HG03432 (cell line): ENCODE measurements around the gene ARHGAP12.
"Not testable (repeated sequence)": the region's sequence is repeated elsewhere in the genome, so short reads cannot be mapped to it uniquely, and the experiment has no call there.

Experiments
- ATAC-seq: cut with Tn5 transposase; IDR thresholded peaks from one replicate; pipeline ENCODE4 v1.9.1; 2021; ENCODE audit warnings: mild to moderate bottlenecking, moderate library complexity; ENCODE audit not compliant: unreplicated experiment

The ARHGAP12 gene

GRCh38 chr10:31928549-31929260 is at the start of gene ARHGAP12:
ARHGAP12 (minus strand) TSS chr10:31928831; CDS start chr10:31908855, 19,976 bp downstream.
- ATAC-seq = peak; percentile 81

GRCh38 chr10:31978156-31978483 is 49.5 kb upstream of the ARHGAP12 start:
- no peak for ATAC-seq

GRCh38 chr10:31977440-31978155 is 49.0 kb upstream of the ARHGAP12 start:
- ATAC-seq = no peak

- ATAC-seq = no peak
These were observed 46.6 kb upstream of the ARHGAP12 start for GRCh38 chr10:31975157-31975765.

- ATAC-seq = no peak
These were observed 45.9 kb upstream of the ARHGAP12 start for GRCh38 chr10:31974434-31975124.

GRCh38 chr10:31972519-31973041 is 43.9 kb upstream of the ARHGAP12 start:
- no peak for ATAC-seq

- ATAC-seq = not testable (repeated sequence)
These were observed 41.2 kb upstream of the ARHGAP12 start for GRCh38 chr10:31969847-31970246.

- no peak for ATAC-seq
These were observed 35.0 kb upstream of the ARHGAP12 start for GRCh38 chr10:31963589-31963980.

GRCh38 chr10:31962826-31963588 is 34.4 kb upstream of the ARHGAP12 start:
- ATAC-seq = no peak

GRCh38 chr10:31961277-31962074 is 32.8 kb upstream of the ARHGAP12 start:
- ATAC-seq = peak; percentile 65

- ATAC-seq = no peak
These were observed 31.0 kb upstream of the ARHGAP12 start for GRCh38 chr10:31959461-31960173.

- no peak for ATAC-seq
These were observed 30.2 kb upstream of the ARHGAP12 start for GRCh38 chr10:31958856-31959255.

- ATAC-seq = no peak
These were observed 27.7 kb upstream of the ARHGAP12 start for GRCh38 chr10:31956200-31956946.

GRCh38 chr10:31954410-31955191 is 26.0 kb upstream of the ARHGAP12 start:
- ATAC-seq = no peak

GRCh38 chr10:31953480-31953879 is 24.8 kb upstream of the ARHGAP12 start:
- ATAC-seq = no peak

- no peak for ATAC-seq
These were observed 24.4 kb upstream of the ARHGAP12 start for GRCh38 chr10:31953080-31953479.

- ATAC-seq = no peak
These were observed 23.4 kb upstream of the ARHGAP12 start for GRCh38 chr10:31952066-31952465.

- ATAC-seq = no peak
These were observed 20.6 kb upstream of the ARHGAP12 start for GRCh38 chr10:31949266-31949665.
